Measurements from ENCODE around the gene TRIM69.
A peak's percentile ranks its signal among the peaks of the same experiment; 100 is the strongest.
"Not testable (repeated sequence)": the region's sequence is repeated elsewhere in the genome, so short reads cannot be mapped to it uniquely, and the experiment has no call there.

The TRIM69 gene

DNA sequence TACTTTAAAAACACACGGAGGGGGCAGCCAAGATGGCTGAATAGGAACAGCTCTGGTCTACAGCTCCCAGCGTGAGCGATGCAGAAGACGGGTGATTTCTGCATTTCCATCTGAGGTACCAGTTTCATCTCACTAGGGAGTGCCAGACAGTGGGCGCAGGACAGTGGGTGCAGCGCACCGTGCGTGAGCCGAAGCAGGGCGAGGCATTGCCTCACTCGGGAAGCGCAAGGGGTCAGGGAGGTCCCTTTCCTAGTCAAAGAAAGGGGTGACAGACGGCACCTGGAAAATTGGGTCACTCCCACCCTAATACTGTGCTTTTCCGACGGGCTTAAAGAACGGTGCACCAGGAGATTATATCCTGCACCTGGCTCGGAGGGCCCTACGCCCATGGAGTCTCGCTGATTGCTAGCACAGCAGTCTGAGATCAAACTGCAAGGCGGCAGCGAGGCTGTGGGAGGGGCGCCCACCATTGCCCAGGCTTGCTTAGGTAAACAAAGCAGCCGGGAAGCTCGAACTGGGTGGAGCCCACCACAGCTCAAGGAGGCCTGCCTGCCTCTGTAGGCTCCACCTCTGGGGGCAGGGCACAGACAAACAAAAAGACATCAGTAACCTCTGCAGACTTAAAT, 3.0 kb downstream of the TRIM69 start:
- H3K27me3 ChIP-seq (ENCODE audit: insufficient read depth, low read length); H3K9me3 ChIP-seq (ENCODE audit: low read length); H3K36me3 ChIP-seq (ENCODE audit: insufficient read depth, low read length); H3K4me1 ChIP-seq (ENCODE audit: insufficient read depth, low read length); H3K4me3 ChIP-seq (ENCODE audit: low read length); H2AFZ ChIP-seq (ENCODE audit: low read depth, low read length): not testable (repeated sequence)

DNA sequence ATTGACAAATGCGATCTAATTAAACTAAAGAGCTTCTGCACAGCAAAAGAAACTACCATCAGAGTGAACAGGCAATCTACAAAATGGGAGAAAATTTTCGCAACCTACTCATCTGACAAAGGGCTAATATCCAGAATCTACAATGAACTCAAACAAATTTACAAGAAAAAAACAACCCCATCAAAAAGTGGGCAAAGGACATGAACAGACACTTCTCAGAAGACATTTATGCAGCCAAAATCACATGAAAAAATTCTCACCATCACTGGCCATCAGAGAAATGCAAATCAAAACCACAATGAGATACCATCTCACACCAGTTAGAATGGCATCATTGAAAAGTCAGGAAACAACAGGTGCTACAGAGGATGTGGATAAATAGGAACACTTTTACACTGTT, 7.1 kb downstream of the TRIM69 start:
- not testable (repeated sequence) for H2AFZ ChIP-seq (ENCODE audit: low read depth, low read length); H3K27me3 ChIP-seq (ENCODE audit: insufficient read depth, low read length); H3K4me1 ChIP-seq (ENCODE audit: insufficient read depth, low read length); H3K36me3 ChIP-seq (ENCODE audit: insufficient read depth, low read length); H3K4me3 ChIP-seq (ENCODE audit: low read length); H3K9me3 ChIP-seq (ENCODE audit: low read length)

DNA sequence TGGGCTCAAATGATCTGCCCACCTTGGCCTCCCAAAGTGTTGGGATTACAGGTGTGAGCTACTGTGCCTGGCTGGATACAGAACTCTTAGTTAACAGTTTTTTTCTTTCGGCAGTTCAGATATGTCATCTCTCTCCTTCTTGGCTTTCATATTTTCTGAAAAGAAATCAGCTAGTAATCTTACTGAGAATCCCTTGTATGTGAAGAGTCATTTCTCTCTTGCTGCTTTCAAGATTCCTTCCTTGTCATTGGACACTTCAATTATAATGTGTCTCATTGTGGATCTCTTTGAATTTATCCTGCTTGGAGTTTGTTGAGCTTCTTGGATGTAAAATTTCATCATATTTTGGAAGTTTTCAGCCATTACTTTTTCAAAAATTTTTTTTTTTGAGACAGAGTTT, 17.0 kb downstream of the TRIM69 start:
- H3K9me3 ChIP-seq (ENCODE audit: low read length): peaks cover 2% of the 10 kb centered on the region
- H3K4me3 ChIP-seq (ENCODE audit: low read length): no peak overlapping the region
- no peaks in the 10 kb centered on the region for H3K36me3 ChIP-seq (ENCODE audit: insufficient read depth, low read length)
- no peaks in the 10 kb centered on the region for H3K4me1 ChIP-seq (ENCODE audit: insufficient read depth, low read length)
- no peak overlapping the region for H2AFZ ChIP-seq (ENCODE audit: low read depth, low read length)
- H3K27me3 ChIP-seq (ENCODE audit: insufficient read depth, low read length): peaks cover 2% of the 10 kb centered on the region

DNA sequence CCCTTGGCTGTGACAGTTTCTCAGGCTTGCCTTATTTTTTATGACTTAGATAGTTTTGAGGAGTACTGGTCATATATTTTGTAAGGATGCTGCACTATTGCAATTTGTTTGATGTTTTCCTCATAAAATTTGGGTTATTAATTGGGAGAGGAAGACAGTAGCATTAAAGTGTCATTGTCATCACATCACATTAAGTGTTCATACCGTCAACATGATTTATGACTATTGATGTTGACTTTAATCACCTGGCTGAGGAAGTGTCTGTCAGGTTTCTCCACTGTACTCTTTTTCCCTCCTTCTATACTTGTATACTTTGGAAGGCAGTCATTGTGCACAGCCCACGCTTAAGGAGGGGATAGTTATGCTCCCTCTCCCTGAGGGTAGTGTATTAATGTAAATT, 26.9 kb downstream of the TRIM69 start:
- H2AFZ ChIP-seq (ENCODE audit: low read depth, low read length): no peak overlapping the region
- H3K4me3 ChIP-seq (ENCODE audit: low read length): no peak overlapping the region
- H3K36me3 ChIP-seq (ENCODE audit: insufficient read depth, low read length): no peaks in the 10 kb centered on the region

DNA sequence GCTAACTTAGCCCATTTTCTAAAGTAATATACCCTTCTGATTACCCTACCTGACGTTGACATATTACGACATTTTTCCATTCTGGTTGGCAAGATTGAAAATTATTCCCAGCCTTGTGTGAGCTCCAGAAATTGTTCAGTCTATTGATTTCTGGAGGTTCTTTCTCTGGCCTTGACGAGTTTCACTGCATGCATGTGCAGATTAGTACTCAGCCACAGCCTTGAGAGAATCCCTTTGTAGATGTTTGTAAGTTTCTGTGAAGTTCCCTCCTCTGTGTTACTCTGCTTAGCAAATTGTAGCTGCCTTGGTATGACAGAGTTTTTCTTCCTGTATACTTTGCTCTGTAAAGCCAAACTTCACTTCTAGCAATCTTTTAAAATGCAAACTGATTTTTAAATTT, 27.5 kb downstream of the TRIM69 start:
- Histone ChIP-seq H3K9me3 (ENCODE audit: low read length) (peaks cover 2% of the 10 kb centered on the region), H3K36me3 (ENCODE audit: insufficient read depth, low read length) (no peaks in the 10 kb centered on the region), H3K4me1 (ENCODE audit: insufficient read depth, low read length) (no peaks in the 10 kb centered on the region), H2AFZ (ENCODE audit: low read depth, low read length) (no peak overlapping the region), H3K27me3 (ENCODE audit: insufficient read depth, low read length) (peaks cover 5% of the 10 kb centered on the region), H3K4me3 (ENCODE audit: low read length) (no peak overlapping the region)

More for the DNA sequence above, 26.9 kb downstream of the TRIM69 start:
- Histone ChIP-seq H3K27me3 (ENCODE audit: insufficient read depth, low read length) (peaks cover 5% of the 10 kb centered on the region), H3K4me1 (ENCODE audit: insufficient read depth, low read length) (no peaks in the 10 kb centered on the region), H3K9me3 (ENCODE audit: low read length) (peaks cover 2% of the 10 kb centered on the region)

DNA sequence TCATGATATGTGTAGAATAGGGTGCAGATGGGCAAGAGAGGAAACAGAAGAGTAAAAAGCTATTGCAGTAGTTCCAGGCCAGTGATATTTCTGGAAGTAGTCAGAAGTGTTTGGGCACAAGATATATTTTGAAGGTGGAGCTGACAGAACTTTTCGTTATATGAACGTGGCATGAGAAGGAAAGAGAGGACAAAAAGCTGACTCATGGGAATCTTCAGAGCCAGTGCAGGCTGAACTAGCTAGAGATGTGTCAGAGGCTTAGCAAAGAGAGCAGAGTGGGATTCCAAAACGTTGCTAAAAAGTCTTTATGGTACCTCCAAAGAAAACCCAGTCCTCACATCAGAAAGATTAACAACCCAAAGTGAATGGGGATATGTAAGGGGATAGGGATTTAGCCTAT, 28.7 kb downstream of the TRIM69 start:
- H2AFZ ChIP-seq (ENCODE audit: low read depth, low read length): no peak overlapping the region
- peaks cover 2% of the 10 kb centered on the region for H3K9me3 ChIP-seq (ENCODE audit: low read length)
- H3K4me1 ChIP-seq (ENCODE audit: insufficient read depth, low read length): no peaks in the 10 kb centered on the region
- no peak overlapping the region for H3K4me3 ChIP-seq (ENCODE audit: low read length)
- H3K36me3 ChIP-seq (ENCODE audit: insufficient read depth, low read length): no peaks in the 10 kb centered on the region
- no peaks in the 10 kb centered on the region for H3K27me3 ChIP-seq (ENCODE audit: insufficient read depth, low read length)

DNA sequence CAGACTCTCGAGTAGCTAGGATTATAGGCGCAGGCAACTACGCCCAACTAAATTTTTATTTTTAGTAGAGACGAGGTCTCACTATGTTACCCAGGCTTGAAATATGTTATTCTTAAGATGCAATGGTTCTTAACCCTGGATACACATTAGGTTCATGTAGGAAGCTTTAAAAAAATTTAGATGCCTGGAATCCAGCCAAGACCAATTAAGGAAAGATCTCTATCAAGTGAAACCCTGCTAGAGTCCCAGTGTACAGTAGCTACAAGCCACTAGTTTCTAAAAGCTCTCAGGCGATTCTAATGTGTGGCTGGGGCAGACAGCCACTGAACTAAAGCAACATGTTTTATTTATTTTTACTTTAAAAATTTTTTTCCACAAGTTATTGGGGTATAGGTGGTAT, 33.2 kb downstream of the TRIM69 start:
- H3K36me3 ChIP-seq (ENCODE audit: insufficient read depth, low read length): no peaks in the 10 kb centered on the region
- no peak overlapping the region for H2AFZ ChIP-seq (ENCODE audit: low read depth, low read length)
- H3K4me1 ChIP-seq (ENCODE audit: insufficient read depth, low read length): no peaks in the 10 kb centered on the region
- H3K4me3 ChIP-seq (ENCODE audit: low read length): no peak overlapping the region
- H3K27me3 ChIP-seq (ENCODE audit: insufficient read depth, low read length): no peaks in the 10 kb centered on the region
- H3K9me3 ChIP-seq (ENCODE audit: low read length): peaks cover 2% of the 10 kb centered on the region

DNA sequence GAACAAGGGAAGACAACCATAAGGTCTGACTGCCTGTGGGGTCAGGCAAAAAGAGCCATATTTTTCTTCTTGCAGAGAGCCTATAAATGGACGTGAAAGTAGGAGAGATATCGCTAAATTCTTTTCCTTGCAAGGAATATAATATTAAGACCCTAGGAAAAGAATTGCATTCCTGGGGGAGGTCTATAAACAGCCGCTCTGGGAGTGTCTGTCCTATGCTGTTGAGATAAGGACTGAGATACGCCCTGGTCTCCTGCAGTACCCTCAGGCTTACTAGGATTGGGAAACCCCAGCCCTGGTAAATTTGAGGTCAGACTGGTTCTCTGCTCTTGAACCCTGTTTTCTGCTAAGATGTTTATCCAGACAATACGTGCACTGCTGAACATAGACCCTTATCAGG, 34.4 kb downstream of the TRIM69 start:
- not testable (repeated sequence) for H3K9me3 ChIP-seq (ENCODE audit: low read length); H3K36me3 ChIP-seq (ENCODE audit: insufficient read depth, low read length)

DNA sequence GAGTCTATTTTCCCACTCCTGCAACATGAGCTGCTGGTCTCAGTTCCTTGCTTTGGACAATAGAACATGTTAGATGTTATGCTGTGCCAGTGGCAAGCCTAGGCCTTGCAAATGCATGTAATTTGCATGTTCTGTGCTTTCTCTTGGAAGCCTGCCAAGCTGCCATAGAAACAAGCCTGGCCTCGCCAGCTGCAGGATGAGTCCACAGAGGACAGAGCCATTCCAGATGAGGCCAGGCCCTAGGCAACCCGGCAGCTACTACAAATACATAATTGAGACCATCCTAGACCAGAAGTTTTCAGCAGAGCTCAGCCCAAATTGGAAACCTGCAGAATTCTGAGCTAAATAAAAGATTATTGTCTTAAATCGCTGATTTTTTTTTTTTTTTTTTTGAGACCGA, 39.6 kb downstream of the TRIM69 start:
- peaks cover 7% of the 10 kb centered on the region for H3K4me1 ChIP-seq (ENCODE audit: insufficient read depth, low read length)
- no peaks in the 10 kb centered on the region for H3K9me3 ChIP-seq (ENCODE audit: low read length)
- H2AFZ ChIP-seq (ENCODE audit: low read depth, low read length): no peak overlapping the region
- no peak overlapping the region for H3K4me3 ChIP-seq (ENCODE audit: low read length)
- no peaks in the 10 kb centered on the region for H3K27me3 ChIP-seq (ENCODE audit: insufficient read depth, low read length)
- H3K36me3 ChIP-seq (ENCODE audit: insufficient read depth, low read length): no peaks in the 10 kb centered on the region

More for the DNA sequence above, 34.4 kb downstream of the TRIM69 start:
- not testable (repeated sequence) for H2AFZ ChIP-seq (ENCODE audit: low read depth, low read length); H3K4me1 ChIP-seq (ENCODE audit: insufficient read depth, low read length); H3K4me3 ChIP-seq (ENCODE audit: low read length); H3K27me3 ChIP-seq (ENCODE audit: insufficient read depth, low read length)

DNA sequence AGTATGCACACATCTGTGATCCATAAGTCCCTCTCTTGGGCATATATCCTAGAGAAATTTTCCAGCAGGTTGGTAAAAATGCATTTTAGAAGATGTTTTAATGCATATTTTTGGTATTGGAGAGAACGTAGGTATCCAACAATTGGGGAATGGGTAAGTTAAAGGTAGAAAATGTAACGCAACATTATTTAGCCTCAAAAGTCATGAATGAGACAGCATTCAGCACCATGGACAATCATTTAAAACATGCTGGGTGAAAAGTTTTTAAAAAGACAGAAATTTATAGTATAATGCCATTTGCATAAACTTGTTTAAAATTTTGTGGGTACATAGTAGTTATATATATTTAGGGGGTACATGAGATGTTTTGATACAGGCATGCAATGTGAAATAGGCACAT, 43.4 kb downstream of the TRIM69 start:
- no peaks in the 10 kb centered on the region for H3K9me3 ChIP-seq (ENCODE audit: low read length)
- no peaks in the 10 kb centered on the region for H3K36me3 ChIP-seq (ENCODE audit: insufficient read depth, low read length)
- H3K27me3 ChIP-seq (ENCODE audit: insufficient read depth, low read length): no peaks in the 10 kb centered on the region
- peaks cover 30% of the 10 kb centered on the region for H3K4me1 ChIP-seq (ENCODE audit: insufficient read depth, low read length)
- H2AFZ ChIP-seq (ENCODE audit: low read depth, low read length): no peak overlapping the region
- H3K4me3 ChIP-seq (ENCODE audit: low read length): no peak overlapping the region

DNA sequence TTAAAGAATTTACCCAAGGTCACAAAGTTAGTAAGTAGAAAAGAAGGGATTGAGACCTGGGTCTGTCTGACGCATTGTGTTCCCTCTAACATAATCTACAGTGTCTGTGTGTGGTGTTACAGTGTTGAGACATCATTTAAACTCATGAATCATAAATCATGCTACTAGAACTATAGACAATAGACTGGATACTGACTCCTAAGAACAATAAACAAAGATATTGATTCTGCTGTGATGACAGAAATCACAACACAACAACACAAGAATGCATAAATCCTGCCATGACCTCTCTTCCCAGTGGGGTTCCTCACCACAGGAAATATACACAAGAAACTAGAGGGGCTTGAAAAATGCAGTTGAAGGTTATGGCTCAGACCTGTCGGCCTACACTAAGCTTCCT, 44.3 kb downstream of the TRIM69 start:
- H3K36me3 ChIP-seq (ENCODE audit: insufficient read depth, low read length): no peaks in the 10 kb centered on the region
- H3K9me3 ChIP-seq (ENCODE audit: low read length): no peaks in the 10 kb centered on the region
- no peaks in the 10 kb centered on the region for H3K27me3 ChIP-seq (ENCODE audit: insufficient read depth, low read length)
- no peak overlapping the region for H3K4me3 ChIP-seq (ENCODE audit: low read length)
- peaks cover 32% of the 10 kb centered on the region for H3K4me1 ChIP-seq (ENCODE audit: insufficient read depth, low read length)
- H2AFZ ChIP-seq (ENCODE audit: low read depth, low read length): no peak overlapping the region

DNA sequence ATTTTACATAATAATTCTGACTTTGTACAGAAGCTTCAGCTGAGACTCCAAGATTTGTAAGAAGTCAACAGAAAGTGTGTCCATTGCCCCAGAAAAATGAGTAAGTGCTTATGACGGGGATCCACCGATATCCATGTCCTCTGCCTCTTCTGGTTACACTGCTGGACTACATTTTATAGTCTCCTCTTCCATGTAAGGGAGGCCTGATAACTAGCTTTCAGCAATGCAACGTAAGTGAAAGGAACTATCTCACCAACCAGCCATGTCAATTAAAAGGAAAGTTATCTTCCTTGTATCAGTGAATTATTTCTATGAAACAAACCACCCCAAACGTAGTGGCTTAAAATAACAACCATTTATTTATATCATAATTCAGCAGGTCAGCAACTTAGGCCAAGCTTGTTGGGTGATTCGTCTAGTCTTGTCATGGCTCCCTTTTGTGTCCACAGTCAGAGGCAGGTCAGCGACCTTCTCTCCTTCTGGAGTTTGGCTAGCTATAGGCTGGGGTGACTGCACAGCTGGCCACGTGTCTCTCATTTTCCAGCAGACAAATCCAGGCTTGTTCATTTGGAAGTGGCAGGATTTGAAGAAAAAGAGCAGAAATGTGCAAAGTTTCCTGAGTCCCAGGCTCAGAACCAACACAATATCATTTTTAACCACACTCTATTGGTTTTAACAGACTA, 44.9 kb downstream of the TRIM69 start:
- peaks cover 32% of the 10 kb centered on the region for H3K4me1 ChIP-seq (ENCODE audit: insufficient read depth, low read length)
- no peaks in the 10 kb centered on the region for H3K9me3 ChIP-seq (ENCODE audit: low read length)
- H3K4me3 ChIP-seq (ENCODE audit: low read length): no peak overlapping the region
- no peaks in the 10 kb centered on the region for H3K27me3 ChIP-seq (ENCODE audit: insufficient read depth, low read length)
- H3K36me3 ChIP-seq (ENCODE audit: insufficient read depth, low read length): no peaks in the 10 kb centered on the region
- H2AFZ ChIP-seq (ENCODE audit: low read depth, low read length): no peak overlapping the region

DNA sequence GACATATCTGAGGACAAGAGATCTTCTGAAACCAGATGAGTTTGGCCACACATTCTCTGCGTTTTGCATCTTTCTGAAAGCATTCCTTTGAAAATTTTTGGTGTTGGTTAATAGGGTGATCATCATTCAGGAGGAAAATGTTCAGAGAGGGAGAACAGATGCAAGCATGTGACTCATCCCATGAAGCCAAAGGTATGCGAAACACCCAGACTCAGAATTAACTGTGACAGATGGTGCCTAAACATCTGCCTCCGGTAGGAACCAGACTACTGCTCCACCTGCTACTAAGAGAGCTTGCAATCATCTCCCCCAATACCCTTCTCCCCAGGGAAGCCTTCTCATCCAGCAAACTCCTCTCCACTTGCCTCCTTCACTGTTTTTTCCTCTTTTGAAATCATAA, 46.2 kb downstream of the TRIM69 start:
- no peak overlapping the region for H3K4me3 ChIP-seq (ENCODE audit: low read length)
- H2AFZ ChIP-seq (ENCODE audit: low read depth, low read length): no peak overlapping the region
- peaks cover 32% of the 10 kb centered on the region for H3K4me1 ChIP-seq (ENCODE audit: insufficient read depth, low read length)
- no peaks in the 10 kb centered on the region for H3K9me3 ChIP-seq (ENCODE audit: low read length)
- no peaks in the 10 kb centered on the region for H3K36me3 ChIP-seq (ENCODE audit: insufficient read depth, low read length)
- peaks cover 5% of the 10 kb centered on the region for H3K27me3 ChIP-seq (ENCODE audit: insufficient read depth, low read length)

DNA sequence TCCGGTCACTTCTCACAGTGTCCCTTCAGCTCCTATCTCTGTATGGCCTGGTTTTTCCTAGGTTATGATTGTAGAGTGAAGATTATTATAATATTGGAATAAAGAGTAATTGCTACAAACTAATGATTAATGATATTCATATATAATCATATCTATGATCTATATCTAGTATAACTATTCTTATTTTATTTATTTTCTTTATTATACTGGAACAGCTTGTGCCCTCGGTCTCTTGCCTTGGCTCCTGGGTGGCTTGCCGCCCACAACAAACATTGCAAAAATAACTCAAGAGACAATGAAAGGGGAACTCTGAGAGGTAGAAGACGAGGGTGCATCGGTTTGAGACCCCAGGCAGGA, 48.6 kb downstream of the TRIM69 start:
- not testable (repeated sequence) for H3K36me3 ChIP-seq (ENCODE audit: insufficient read depth, low read length); H3K27me3 ChIP-seq (ENCODE audit: insufficient read depth, low read length); H3K9me3 ChIP-seq (ENCODE audit: low read length); H2AFZ ChIP-seq (ENCODE audit: low read depth, low read length)
- Histone ChIP-seq H3K4me1 (ENCODE audit: insufficient read depth, low read length) (peaks cover 32% of the 10 kb centered on the region), H3K4me3 (ENCODE audit: low read length) (peak overlapping the region; percentile 73)
